Stimulated activated CD8-positive, alpha-beta memory T cell treated with anti-CD3 and anti-CD28 coated beads, Interleukin-12 subunit alpha, Interleukin-12 subunit beta, amount 100 ng/mL, for 24 hours (primary cell): ENCODE results near the gene KHK.
A peak's percentile ranks its signal among the peaks of the same experiment; 100 is the strongest.

Experiments used
- DNase-seq: peaks from one replicate; pipeline ENCODE4 v3.0.0-alpha.2; 2020; ENCODE audit errors: extremely low read depth

KHK gene

DNA sequence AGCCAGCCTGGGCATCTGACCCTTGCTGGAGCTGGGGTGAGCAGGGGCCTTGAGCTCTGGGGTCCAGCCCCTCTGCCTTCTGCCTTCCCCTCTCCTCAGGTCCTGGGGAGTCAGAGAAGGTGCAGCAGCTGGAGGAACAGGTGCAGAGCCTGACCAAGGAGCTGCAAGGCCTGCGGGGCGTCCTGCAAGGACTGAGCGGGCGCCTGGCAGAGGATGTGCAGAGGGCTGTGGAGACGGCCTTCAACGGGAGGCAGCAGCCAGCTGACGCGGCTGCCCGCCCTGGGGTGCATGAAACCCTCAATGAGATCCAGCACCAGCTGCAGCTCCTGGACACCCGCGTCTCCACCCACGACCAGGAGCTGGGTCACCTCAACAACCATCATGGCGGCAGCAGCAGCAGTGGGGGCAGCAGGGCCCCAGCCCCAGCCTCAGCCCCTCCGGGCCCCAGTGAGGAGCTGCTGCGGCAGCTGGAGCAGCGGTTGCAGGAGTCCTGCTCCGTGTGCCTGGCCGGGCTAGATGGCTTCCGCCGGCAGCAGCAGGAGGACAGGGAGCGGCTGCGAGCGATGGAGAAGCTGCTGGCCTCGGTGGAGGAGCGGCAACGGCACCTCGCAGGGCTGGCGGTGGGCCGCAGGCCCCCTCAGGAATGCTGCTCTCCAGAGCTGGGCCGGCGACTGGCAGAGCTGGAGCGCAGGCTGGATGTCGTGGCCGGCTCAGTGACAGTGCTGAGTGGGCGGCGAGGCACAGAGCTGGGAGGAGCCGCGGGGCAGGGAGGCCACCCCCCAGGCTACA is 4.4 kb upstream of the KHK start:
- DNase-seq, result no peak

DNA sequence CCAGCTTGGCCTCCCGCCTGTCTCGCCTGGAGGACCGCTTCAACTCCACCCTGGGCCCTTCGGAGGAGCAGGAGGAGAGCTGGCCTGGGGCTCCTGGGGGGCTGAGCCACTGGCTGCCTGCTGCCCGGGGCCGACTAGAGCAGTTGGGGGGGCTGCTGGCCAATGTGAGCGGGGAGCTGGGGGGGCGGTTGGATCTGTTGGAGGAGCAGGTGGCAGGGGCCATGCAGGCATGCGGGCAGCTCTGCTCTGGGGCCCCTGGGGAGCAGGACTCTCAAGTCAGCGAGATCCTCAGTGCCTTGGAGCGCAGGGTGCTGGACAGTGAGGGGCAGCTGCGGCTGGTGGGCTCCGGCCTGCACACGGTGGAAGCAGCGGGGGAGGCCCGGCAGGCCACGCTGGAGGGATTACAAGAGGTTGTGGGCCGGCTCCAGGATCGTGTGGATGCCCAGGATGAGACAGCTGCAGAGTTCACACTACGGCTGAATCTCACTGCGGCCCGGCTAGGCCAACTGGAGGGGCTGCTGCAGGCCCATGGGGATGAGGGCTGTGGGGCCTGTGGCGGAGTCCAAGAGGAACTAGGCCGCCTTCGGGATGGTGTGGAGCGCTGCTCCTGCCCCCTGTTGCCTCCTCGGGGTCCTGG is 3.7 kb upstream of the KHK start:
- DNase-seq, result no peak

- DNase-seq, result no peak
Measured at GRCh38 chr2:27083410-27084296, 2.9 kb upstream of the KHK start.

GRCh38 chr2:27084297-27085061 is 2.1 kb upstream of the KHK start:
- no peak for DNase-seq

GRCh38 chr2:27085062-27085672 is 1.4 kb upstream of the KHK start:
- no peak for DNase-seq

- DNase-seq, result no peak
Measured at GRCh38 chr2:27085673-27086089, 891 bp upstream of the KHK start.

DNA sequence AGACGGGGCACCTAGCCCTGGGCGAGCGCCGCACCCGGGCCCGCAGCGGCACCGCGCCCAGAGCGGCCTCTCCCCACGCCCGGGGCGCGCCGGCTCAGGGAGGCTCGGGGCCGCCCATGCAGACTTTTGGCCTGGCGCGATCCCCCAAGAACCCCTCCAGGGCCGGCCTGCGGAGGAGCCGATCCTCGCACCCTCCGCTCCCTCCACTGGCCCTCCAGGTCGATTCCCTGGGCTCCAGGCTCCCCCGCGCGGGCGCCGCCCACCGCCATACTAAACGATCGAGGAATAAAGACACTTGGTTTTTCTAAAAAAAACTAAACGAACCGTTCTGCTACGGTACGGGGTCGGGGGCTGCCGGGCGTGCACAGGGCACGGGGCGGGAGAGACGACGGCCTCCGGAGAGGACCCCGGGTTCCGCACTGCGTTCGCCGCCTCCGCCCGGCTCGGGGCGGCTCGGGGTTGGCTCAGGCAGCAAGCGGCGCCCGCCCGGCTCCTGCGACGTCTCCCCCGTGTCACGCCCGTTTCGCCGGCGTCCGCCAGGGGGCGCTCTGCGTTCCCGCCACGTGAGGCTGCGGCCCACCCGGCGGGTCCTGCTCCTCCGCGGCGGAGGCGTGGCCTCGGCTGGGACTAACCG is 365 bp upstream of the KHK start:
- DNase-seq, result peak; percentile 87

DNA sequence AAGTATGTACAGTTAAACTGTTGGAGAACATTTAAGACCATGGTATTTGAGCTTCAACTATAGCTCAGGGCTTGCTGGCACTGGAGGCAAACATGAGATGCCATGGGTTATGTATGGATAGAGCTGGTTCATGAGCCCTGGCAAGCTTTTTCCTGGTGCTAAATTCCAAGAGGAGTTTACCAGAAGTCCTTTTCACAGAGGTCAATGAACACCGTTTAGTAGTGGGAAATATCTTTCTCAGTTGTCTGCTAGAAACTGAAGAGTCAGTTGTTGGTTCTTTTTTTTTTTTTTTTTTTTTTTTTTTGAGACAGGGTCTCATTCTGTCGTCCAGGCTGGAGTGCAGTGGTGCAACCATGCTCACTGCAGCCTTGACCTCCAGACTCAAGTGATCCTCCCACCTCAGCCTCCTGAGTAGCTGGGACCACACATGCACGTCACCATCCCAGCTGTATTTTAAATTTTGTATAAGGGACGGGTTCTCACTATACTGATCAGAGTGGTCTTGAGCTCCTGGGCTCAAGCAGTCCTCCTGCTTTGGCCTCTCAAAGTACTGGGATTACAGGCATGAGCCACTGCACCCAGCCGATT is 1.3 kb downstream of the KHK start:
- DNase-seq, result no peak

DNA sequence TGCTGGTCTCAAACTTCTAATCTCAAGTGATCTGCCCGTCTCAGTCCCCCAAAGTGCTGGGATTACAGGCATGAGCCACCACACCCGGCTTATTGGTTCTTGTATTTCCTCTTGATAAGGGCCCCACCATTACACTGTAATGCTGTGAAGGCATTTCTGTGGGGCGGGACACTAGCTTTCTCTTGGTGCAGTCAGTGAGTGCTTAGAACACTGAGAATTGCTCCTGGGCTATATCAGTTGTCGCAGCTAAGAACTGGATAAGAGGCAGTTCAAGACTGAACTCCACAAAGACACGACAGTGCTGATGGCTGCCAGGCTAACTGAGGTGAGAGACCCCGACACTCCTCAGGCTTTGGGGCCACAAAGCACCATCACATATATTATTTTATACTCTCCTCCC is 2.1 kb downstream of the KHK start:
- DNase-seq, result no peak

GRCh38 chr2:27089111-27089954 is 2.8 kb downstream of the KHK start:
- no peak for DNase-seq

DNA sequence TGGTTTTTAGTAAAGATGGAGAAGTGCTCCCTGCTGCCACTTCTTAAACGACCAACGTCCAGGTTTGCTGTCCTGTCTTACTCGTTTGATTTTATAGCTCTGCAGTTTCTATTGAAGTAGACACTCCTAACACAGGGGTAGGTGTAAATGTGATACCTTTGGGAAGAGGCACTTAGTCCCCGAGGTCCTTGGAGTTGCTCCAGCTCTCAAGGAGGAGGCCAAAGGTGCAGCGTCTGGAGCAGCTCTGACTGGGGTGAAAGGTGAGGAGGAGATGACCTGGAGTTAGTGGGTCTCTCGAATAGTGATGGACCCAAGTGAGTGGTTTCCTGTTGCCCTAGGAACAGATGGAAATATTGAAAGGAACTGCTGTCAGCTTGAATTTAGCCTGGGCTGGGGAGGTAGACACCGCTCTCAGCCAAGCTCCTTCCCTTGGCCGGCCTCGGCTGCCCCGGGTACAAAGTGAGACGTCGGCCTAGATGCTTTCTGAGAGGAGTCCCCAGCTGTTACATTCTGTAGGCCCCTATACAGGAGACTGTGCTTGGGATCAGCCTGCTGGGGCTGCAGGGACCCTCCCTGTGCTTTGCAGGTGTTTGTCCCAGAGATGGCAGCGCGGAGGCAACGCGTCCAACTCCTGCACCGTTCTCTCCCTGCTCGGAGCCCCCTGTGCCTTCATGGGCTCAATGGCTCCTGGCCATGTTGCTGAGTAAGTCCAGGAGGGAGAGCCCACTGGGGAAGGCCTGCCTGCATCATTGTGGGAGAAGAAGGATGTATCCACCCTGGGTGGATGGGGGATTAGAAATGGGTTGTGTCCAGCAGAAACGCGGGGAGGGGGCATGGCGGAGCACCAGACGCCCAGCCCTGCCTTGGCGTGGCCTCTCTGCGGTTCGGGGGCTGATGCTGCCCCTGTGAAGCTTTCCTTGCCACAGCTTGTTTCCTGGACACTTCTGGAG is 5.4 kb downstream of the KHK start:
- no peak for DNase-seq

DNA sequence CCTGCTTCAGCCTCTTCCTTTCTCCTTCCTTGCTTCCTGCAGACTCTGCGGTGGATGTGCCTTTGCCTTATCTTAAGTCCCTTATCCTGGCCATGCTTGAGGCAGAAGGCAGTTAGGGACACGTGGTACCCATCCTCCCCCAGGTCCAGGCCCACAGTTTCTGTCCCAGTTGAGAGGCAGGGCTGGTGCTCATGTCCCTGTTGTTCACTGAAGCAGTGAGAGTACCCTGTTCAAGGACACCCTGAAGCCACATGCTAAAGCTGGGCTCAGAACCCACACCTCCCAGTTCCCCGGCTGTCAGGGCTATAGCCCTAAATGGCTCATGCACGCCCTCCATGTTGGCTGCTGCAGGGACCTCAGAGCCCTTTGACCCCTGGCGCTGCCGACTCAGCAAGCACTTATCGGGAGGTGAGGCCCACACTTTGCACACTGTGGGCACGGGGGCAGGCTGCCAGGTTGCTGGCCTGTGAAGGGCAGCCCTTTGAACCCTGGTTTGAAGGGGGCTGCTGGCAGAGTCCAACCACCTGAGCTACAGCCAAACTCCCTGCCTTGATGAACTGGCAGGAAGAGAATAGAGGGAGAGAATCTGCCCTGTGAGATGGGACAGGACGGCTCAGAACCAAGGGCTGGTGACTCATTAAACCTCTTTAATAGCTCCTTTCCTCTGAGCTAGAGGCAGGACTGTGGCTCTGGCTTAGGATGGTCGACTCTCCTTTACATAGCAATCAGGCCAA is 6.3 kb downstream of the KHK start:
- no peak for DNase-seq

DNA sequence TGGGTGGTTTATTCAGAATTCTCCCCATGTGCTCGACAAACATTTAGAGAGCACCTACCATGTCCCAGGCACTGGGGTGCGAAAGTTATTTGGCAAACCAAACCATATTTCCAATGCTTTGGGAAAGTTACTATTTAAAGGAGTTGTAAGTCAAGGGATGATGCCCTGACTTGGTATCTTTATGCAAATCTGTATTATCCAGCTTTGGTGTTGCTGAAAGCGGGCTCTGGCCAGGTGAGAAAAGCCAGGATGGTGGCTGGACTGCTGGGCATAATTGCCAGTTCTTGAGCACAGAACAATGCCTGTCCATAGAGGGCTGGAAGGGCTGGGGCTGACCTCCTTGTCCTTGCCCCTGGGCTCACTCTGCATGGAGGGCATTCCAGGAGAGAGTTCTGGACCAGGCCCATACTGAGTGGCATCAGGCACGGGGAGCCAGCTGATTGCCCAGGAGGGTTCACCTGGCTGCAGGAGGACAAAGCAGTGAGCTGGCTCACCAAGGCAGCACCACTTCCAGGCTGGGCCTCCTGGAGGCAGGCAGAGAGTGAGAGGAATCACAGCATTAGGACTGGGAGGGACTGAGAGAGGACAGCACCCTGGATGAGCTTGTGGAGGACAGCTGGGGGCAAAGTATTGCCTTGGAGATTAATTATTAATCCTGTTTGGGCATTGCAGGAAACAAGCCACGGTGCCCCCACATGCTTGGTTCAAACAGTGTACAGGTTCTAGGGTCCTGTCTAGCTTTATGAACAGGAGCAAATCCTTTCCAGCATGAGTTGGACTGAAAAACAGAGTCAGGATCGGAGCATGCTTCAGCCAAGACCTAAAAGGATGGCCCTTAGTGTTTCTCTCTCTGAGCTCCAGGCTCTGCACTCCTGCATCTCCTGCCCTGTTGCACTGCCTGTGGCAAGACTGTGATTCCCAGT is 7.1 kb downstream of the KHK start:
- DNase-seq, result no peak

GRCh38 chr2:27094353-27094984 is 7.9 kb downstream of the KHK start:
- no peak for DNase-seq

GRCh38 chr2:27095427-27095744 is 8.8 kb downstream of the KHK start:
- no peak for DNase-seq
